Neural cell (in vitro differentiated cells): Measurements from ENCODE around the gene MRNIP. TPM values are rescaled to one million over a fixed set of nuclear protein-coding genes. Genes with fewer than 3 reads are reported as not detected.

Experiments
- H2AFZ ChIP-seq: fragments of 200-600, 300-800 bp; sonication (generic), shearing (Covaris generic); 2 replicates; pipeline ENCODE4 v1.6.0; 2014; ENCODE audit warnings: low read depth, mild to moderate bottlenecking, antibody characterized with exemption, low read length, moderate library complexity
- H3F3A ChIP-seq: fragments of 200-600 bp; shearing (Covaris generic); 2 replicates; pipeline ENCODE4 v1.6.1; 2016; ENCODE audit warnings: mild to moderate bottlenecking, moderate library complexity, mixed read lengths, antibody characterized with exemption, low read length; ENCODE audit not compliant: insufficient read depth, poor library complexity, severe bottlenecking
- H3K27ac ChIP-seq: fragments of 200-600, 300-800 bp; sonication (generic), shearing (Covaris generic); 2 replicates; pipeline ENCODE4 v1.5.1; 2014; ENCODE audit warnings: mild to moderate bottlenecking, low read length, moderate library complexity
- H3K27me3 ChIP-seq: fragments of 300-800, 200-600 bp; sonication (generic), shearing (Covaris generic); 2 replicates; pipeline ENCODE4 v1.6.0; 2014; ENCODE audit warnings: mild to moderate bottlenecking, low read depth, low read length, moderate library complexity; ENCODE audit not compliant: insufficient read depth
- H3K36me3 ChIP-seq: fragments of 300-800, 200-600 bp; sonication (generic), shearing (Covaris generic); 2 replicates; pipeline ENCODE4 v1.5.1; 2014; ENCODE audit warnings: mild to moderate bottlenecking, antibody characterized with exemption, low read length, moderate library complexity; ENCODE audit not compliant: insufficient read depth
- H3K4me2 ChIP-seq: fragments of 300-800, 200-600 bp; sonication (generic), shearing (Covaris generic); 2 replicates; pipeline ENCODE4 v1.6.0; 2014; ENCODE audit warnings: mild to moderate bottlenecking, low read length
- H3K4me3 ChIP-seq: fragments of 300-800, 200-600 bp; sonication (generic), shearing (Covaris generic); 2 replicates; pipeline ENCODE4 v1.5.1; 2014; ENCODE audit warnings: mild to moderate bottlenecking, low read length, moderate library complexity
- H3K79me2 ChIP-seq: fragments of 200-600 bp; shearing (Covaris generic); replicated peaks from 2 replicates; pipeline ENCODE4 v1.6.0; 2014; ENCODE audit warnings: mild to moderate bottlenecking, low read length, moderate library complexity; ENCODE audit not compliant: insufficient read depth
- H3K9ac ChIP-seq: fragments of 300-800, 200-600 bp; sonication (generic), shearing (Covaris generic); 2 replicates; pipeline ENCODE4 v1.6.1; 2016; ENCODE audit warnings: mild to moderate bottlenecking, low read length, mixed read lengths
- H3K9me2 ChIP-seq: fragments of 200-600 bp; shearing (Covaris generic); 2 replicates; pipeline ENCODE4 v1.6.1; 2016; ENCODE audit warnings: mild to moderate bottlenecking, low read length, mixed read lengths; ENCODE audit not compliant: insufficient read depth
- H3K9me3 ChIP-seq: fragments of 200-600, 300-800 bp; sonication (generic), shearing (Covaris generic); 2 replicates; pipeline ENCODE4 v1.6.1; 2016; ENCODE audit warnings: mild to moderate bottlenecking, mixed run types, low read length, moderate library complexity, mixed read lengths
- H4K20me1 ChIP-seq: fragments of 200-600 bp; shearing (Covaris generic); 2 replicates; pipeline ENCODE4 v1.6.1; 2016; ENCODE audit warnings: mild to moderate bottlenecking, mixed run types; ENCODE audit not compliant: insufficient read depth
- CTCF ChIP-seq: fragments of 450-650 bp; IDR thresholded peaks from 2 replicates; pipeline ENCODE4 v1.5.1; 2014; ENCODE audit warnings: antibody characterized with exemption, mild to moderate bottlenecking, moderate library complexity; ENCODE audit not compliant: poor library complexity, severe bottlenecking
- EP300 ChIP-seq: fragments of 450-650 bp; conservative IDR thresholded peaks from 2 replicates; pipeline ENCODE4 v1.6.1; 2014; ENCODE audit warnings: antibody characterized with exemption, mild to moderate bottlenecking, moderate library complexity; ENCODE audit not compliant: poor library complexity, severe bottlenecking
- EZH2 ChIP-seq: fragments of 200-600, 300-800 bp; shearing (Covaris generic), sonication (generic); IDR thresholded peaks from 2 replicates; pipeline ENCODE4 v1.6.1; 2014; ENCODE audit warnings: antibody characterized with exemption, low read length, borderline replicate concordance, mild to moderate bottlenecking; ENCODE audit not compliant: insufficient read depth, poor library complexity, severe bottlenecking
- MXI1 ChIP-seq: fragments of 450-650 bp; conservative IDR thresholded peaks from 2 replicates; pipeline ENCODE4 v1.6.1; 2014; ENCODE audit warnings: antibody characterized with exemption, mild to moderate bottlenecking; ENCODE audit not compliant: poor library complexity, severe bottlenecking
- POLR2AphosphoS5 ChIP-seq: IDR thresholded peaks from 2 replicates; pipeline ENCODE4 v1.6.1; 2012
- RAD21 ChIP-seq: fragments of 450-650 bp; conservative IDR thresholded peaks from 2 replicates; pipeline ENCODE4 v1.6.1; 2014; ENCODE audit warnings: antibody characterized with exemption, mild to moderate bottlenecking, moderate library complexity
- REST ChIP-seq: IDR thresholded peaks from 2 replicates; pipeline ENCODE4 v1.6.1; 2012; ENCODE audit warnings: borderline replicate concordance
- SMC3 ChIP-seq: fragments of 450-650 bp; conservative IDR thresholded peaks from 2 replicates; pipeline ENCODE4 v1.6.1; 2014; ENCODE audit warnings: antibody characterized with exemption, mild to moderate bottlenecking, moderate library complexity; ENCODE audit not compliant: poor library complexity
- TAF1 ChIP-seq: IDR thresholded peaks from 2 replicates; pipeline ENCODE4 v1.6.1; 2012; ENCODE audit warnings: low read depth
- polyA plus RNA-seq: library from polyadenylated mRNA; depleted of rRNA; stranded (reverse); fragments of >200 nt; gene quantifications from 2 replicates; pipeline ENCODE4 v1.2.3, GENCODE V29; 2014

Gene MRNIP
- polyA plus RNA-seq, 1 donor from 2014 or later, result 121 TPM

- Histone ChIP-seq H3K4me2 (no peak overlapping the region), H2AFZ (no peak overlapping the region), H3K27ac (no peak overlapping the region), H3K79me2 (no peaks in the 10 kb centered on the region), H3K9ac (no peak overlapping the region), H3F3A (no peaks in the 10 kb centered on the region), H4K20me1 (no peaks in the 10 kb centered on the region), H3K9me2 (no peaks in the 10 kb centered on the region), H3K36me3 (no peaks in the 10 kb centered on the region), H3K27me3 (no peaks in the 10 kb centered on the region), H3K4me3 (no peak overlapping the region), H3K9me3 (no peaks in the 10 kb centered on the region)
- no peak for TF ChIP-seq CTCF
- no peak for TF ChIP-seq EP300
- no peak for TF ChIP-seq TAF1
- TF ChIP-seq EZH2, result no peak
- TF ChIP-seq REST, result no peak
- no peak for TF ChIP-seq RAD21
- TF ChIP-seq SMC3, result no peak
- TF ChIP-seq POLR2AphosphoS5, result no peak
- TF ChIP-seq MXI1, result no peak
These were observed 35.6 kb upstream of the MRNIP start for GRCh38 chr5:179893958-179894895.

DNA sequence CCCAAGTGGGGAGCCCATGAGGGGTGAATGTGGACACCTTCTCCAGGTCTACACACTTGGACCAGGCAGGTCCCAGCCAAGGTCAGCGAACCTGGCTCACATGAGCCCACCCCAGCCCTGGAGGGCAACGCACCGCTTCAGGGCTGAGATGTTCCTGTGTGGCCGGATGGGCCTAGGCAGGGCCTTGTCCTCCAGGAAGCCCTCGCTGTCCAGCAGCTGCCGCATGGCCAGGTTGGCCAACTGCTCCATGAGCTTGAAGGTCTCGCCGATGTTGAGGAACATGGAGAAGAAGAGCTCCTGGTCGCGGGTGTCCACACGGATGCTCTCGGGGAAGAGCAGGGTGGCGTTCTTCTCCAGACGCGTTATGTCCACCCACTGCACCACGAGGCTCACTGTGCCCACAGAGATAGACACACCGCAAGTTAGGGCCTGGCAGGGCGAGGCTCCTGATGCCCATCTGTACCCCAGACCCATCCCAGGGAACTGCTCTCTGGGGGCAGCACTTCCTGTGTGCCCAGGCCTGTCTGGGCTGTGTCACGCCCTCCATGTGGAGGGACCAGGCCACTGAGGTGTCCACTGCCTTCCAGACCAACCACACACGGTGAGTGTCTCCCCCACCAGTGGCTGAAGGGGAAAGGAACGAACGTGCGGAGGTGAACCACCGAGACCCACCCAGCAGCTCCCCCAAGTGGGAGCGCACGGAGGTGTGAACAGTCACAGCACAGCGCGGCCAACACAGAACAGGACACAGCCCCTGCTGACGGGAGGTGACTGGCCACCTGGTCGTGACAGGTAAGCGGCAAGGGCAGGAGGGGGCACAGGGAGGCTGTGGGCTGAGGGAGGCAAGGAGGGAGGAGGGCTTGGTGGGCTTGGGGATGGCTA is 34.7 kb upstream of the MRNIP start:
- no peaks in the 10 kb centered on the region for H4K20me1 ChIP-seq
- no peak overlapping the region for H3K4me3 ChIP-seq
- H3K36me3 ChIP-seq, result no peaks in the 10 kb centered on the region
- H2AFZ ChIP-seq, result no peak overlapping the region
- H3F3A ChIP-seq, result no peaks in the 10 kb centered on the region
- no peaks in the 10 kb centered on the region for H3K9me2 ChIP-seq
- no peaks in the 10 kb centered on the region for H3K79me2 ChIP-seq
- H3K27me3 ChIP-seq, result no peaks in the 10 kb centered on the region
- H3K9me3 ChIP-seq, result no peaks in the 10 kb centered on the region
- no peak overlapping the region for H3K9ac ChIP-seq
- no peak overlapping the region for H3K27ac ChIP-seq
- H3K4me2 ChIP-seq, result no peak overlapping the region
- no peak for TF ChIP-seq SMC3
- TF ChIP-seq REST, result no peak
- TF ChIP-seq MXI1, result no peak
- TF ChIP-seq EP300, result no peak
- no peak for TF ChIP-seq EZH2
- TF ChIP-seq CTCF, result no peak
- no peak for TF ChIP-seq POLR2AphosphoS5
- no peak for TF ChIP-seq TAF1
- TF ChIP-seq RAD21, result no peak
